Esophagus squamous epithelium (tissue), 4 donors: ENCODE data around the gene PKP1.

Source experiments
- CTCF ChIP-seq, 6 experiments: fragments of 450-650 bp in 4 of 6; fragments of 200-600 bp in 2 of 6; sonication (generic) in 2 of 6; IDR thresholded peaks; one replicate each; pipeline ENCODE4 v1.5.1; 2016 to 2019; ENCODE audit warnings: antibody characterized with exemption in 6 of 6, mild to moderate bottlenecking in 4 of 6, moderate library complexity in 4 of 6
- POLR2A ChIP-seq, 4 donors: fragments of 450-650 bp; IDR thresholded peaks; one replicate each; pipeline ENCODE4 v1.6.1; 2017; ENCODE audit warnings: antibody characterized with exemption in 4 of 4, mild to moderate bottlenecking in 4 of 4, moderate library complexity in 3 of 4

DNA sequence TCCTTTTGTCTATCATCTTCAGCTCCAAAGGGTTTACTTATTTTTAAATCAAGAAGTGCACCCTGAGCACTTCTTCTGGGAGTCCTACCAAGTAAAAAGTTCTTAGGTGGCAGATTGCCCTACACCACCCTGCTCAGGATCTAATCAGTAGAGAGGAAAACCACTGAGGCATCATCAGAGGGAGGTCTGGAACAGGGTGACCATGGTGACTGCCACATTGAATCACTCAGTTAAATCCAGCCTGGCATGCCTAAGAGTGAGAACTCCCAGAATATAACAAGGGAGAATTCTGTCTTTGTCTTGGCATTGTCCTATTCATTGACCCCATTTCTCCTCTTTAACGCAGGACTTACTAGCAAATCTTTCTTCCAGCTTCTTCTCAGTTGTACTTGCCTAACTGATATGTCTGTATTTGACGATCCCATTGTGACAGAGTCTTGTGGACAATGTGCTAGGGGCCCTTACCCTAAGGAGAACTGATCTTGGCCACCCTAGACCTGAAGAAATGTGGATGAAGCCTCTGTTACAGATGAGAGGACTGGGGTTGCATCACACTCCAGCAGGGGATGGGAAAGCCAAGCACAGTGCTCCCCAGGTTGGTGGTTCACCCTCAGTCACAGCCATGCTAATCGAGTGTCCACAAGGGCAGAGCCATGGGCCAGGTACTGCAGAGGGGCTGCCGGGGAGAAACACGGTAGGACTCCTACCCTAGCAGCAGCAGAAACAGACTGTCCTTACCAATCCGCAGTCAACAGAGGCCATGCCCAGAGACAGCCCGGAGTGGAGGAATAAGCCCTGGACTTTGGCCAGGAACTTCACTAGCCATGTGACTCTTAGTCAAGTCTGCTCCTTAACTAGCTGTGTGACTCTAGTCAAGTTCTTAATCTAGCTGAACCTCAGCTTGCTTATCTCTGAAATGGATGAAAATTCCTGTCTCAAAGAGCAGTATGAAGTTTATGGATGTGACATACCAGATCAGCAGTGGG is 15.4 kb downstream of the PKP1 start:
- no peak for TF ChIP-seq CTCF (IDR thresholded peaks at IDR 0.05)
- no peak for TF ChIP-seq POLR2A (IDR thresholded peaks at IDR 0.05)
